Astrocyte of the cerebellum (primary cell): ENCODE results near the gene DDX20.

Source experiments
- DNase-seq: peaks from one replicate; pipeline ENCODE4 v3.0.0-alpha.2; 2011; ENCODE audit warnings: low read depth
- H3K4me3 ChIP-seq: 2 replicates; pipeline ENCODE4 v1.5.1; 2011; ENCODE audit warnings: mild to moderate bottlenecking, low read depth, low read length, moderate library complexity
- CTCF ChIP-seq: IDR thresholded peaks from 2 replicates; pipeline ENCODE4 v1.5.1; 2012; ENCODE audit warnings: low read length, low read depth, moderate library complexity, mild to moderate bottlenecking; ENCODE audit errors: missing control alignments
- in situ Hi-C: cut with HindIII; loops from 2 replicates; pipeline ENCODE4 v1.10.0; 2017; ENCODE audit warnings: low sequenced_read_pairs

Gene DDX20

GRCh38 chr1:111769517-111770146, 13.9 kb downstream of the DDX20 start:
- in situ Hi-C loops: loop anchor here (25.0 kb wide), 1 partner anchor 557 kb away; the partner anchor contains the start of gene DENND2D
- H3K4me3 ChIP-seq: no peak overlapping the region
- peak; percentile 62 for DNase-seq
- TF ChIP-seq CTCF: peak; percentile 70

GRCh38 chr1:111770916-111771315, 15.2 kb downstream of the DDX20 start:
- in situ Hi-C loops: loop anchor here (25.0 kb wide), 1 partner anchor 559 kb away; the partner anchor contains the start of gene DENND2D
- H3K4me3 ChIP-seq: no peak overlapping the region
- DNase-seq: no peak
- no peak for TF ChIP-seq CTCF

- no peak for TF ChIP-seq CTCF
- DNase-seq: no peak
- H3K4me3 ChIP-seq: no peak overlapping the region
- in situ Hi-C loops: no loop called here
Measured at GRCh38 chr1:111775966-111776365, 20.3 kb downstream of the DDX20 start.

- TF ChIP-seq CTCF: no peak
- in situ Hi-C loops: no loop called here
- DNase-seq: no peak
- H3K4me3 ChIP-seq: no peak overlapping the region
Measured at GRCh38 chr1:111776391-111776790, 20.7 kb downstream of the DDX20 start.

GRCh38 chr1:111776861-111777260, 21.2 kb downstream of the DDX20 start:
- no peak overlapping the region for H3K4me3 ChIP-seq
- in situ Hi-C loops: no loop called here
- no peak for TF ChIP-seq CTCF
- no peak for DNase-seq

GRCh38 chr1:111777301-111777700, 21.6 kb downstream of the DDX20 start:
- DNase-seq: no peak
- in situ Hi-C loops: no loop called here
- H3K4me3 ChIP-seq: no peak overlapping the region
- no peak for TF ChIP-seq CTCF
